HCT116 (cell line): ENCODE measurements around the gene WASHC3. TPM values are rescaled to one million over a fixed set of nuclear protein-coding genes. Genes with fewer than 3 reads are reported as not detected.

Source experiments
- ATAC-seq: fragments of 200-7000 bp; cut with Tn5 transposase; 2 replicates; pipeline ENCODE4 v1.9.1; 2020; ENCODE audit warnings: mild to moderate bottlenecking, moderate library complexity
- BruUV-seq: library from RNA; stranded (reverse); fragments of 400-500 nt; replicated peaks from 2 replicates; lab custom pipeline; 2021; lab: Mats Ljungman, UMichigan
- CTCF ChIA-PET: fragments of 300-600 bp; sonication (Branson Sonifier 250); formaldehyde crosslinking; loops from one replicate; lab custom pipeline; 2021; ENCODE audit warnings: antibody characterized with exemption; lab: Charles Lee
- POLR2A ChIA-PET: fragments of 300-600, 350-600 bp; sonication (Branson Sonifier 250); formaldehyde crosslinking; loops from one replicate; lab custom pipeline; 2021; ENCODE audit warnings: antibody characterized with exemption; lab: Charles Lee
- RAD21 ChIA-PET, 2 experiments: fragments of 300-600 bp; sonication (Branson Sonifier 250); formaldehyde crosslinking; loops; one replicate each; lab custom pipeline; 2023; ENCODE audit warnings: low total read pairs in 2 of 2; ENCODE audit not compliant: uncharacterized antibody in 2 of 2, unreplicated experiment in 2 of 2, low non-redundant PET in 1 of 2; lab: Charles Lee
- DNase-seq: peaks from one replicate; pipeline ENCODE4 v3.0.0-alpha.2; 2010; ENCODE audit warnings: low read depth, low spot score
- H2AFZ ChIP-seq: fragments of 200-600 bp; shearing (Covaris generic), sonication (generic); 2 replicates; pipeline ENCODE4 v1.6.1; 2017; ENCODE audit warnings: low read depth, mixed run types, mixed read lengths, antibody characterized with exemption, low read length; ENCODE audit not compliant: poor library complexity, severe bottlenecking
- H3K27ac ChIP-seq: 2 replicates; pipeline ENCODE4 v1.5.1; 2012; ENCODE audit warnings: low read depth, low read length
- H3K27me3 ChIP-seq: fragments of 200-600 bp; sonication (generic); 2 replicates; pipeline ENCODE4 v1.6.1; 2016; ENCODE audit warnings: mixed run types, low read length, mixed read lengths; ENCODE audit not compliant: insufficient read depth
- H3K36me3 ChIP-seq, 2 experiments: fragments of 200-500 bp in 1 of 2; fragments of 200-600 bp in 1 of 2; sonication (Bioruptor generic) in 1 of 2; sonication (generic) in 1 of 2; 2 replicates each; pipeline versions ENCODE4 v1.5.1 to v1.6.1; 2014 to 2016; ENCODE audit warnings: low read length in 2 of 2, inconsistent platforms in 1 of 2, mixed read lengths in 1 of 2, mixed run types in 1 of 2; ENCODE audit not compliant: insufficient read depth in 2 of 2, control insufficient read depth in 1 of 2
- H3K4me1 ChIP-seq, 2 experiments: fragments of 200-600 bp in 1 of 2; sonication (generic) in 1 of 2; 2 replicates each; pipeline versions ENCODE4 v1.5.1 to v1.6.1; 2012 to 2017; ENCODE audit warnings: low read length in 2 of 2, inconsistent platforms in 1 of 2, mild to moderate bottlenecking in 1 of 2, mixed read lengths in 1 of 2, mixed run types in 1 of 2, moderate library complexity in 1 of 2; ENCODE audit not compliant: insufficient read depth in 2 of 2, control insufficient read depth in 1 of 2
- H3K4me2 ChIP-seq: fragments of 200-600 bp; sonication (generic); 2 replicates; pipeline ENCODE4 v1.6.1; 2017; ENCODE audit warnings: mixed run types, low read length, mixed read lengths
- H3K4me3 ChIP-seq, 2 experiments: fragments of 200-600 bp in 1 of 2; sonication (generic) in 1 of 2; replicated peaks in 1 of 2; 2 replicates each; pipeline ENCODE4 v1.5.1; 2011 to 2016; ENCODE audit warnings: low read length in 2 of 2, control low read depth in 1 of 2, low read depth in 1 of 2, mild to moderate bottlenecking in 1 of 2, mixed read lengths in 1 of 2, mixed run types in 1 of 2
- H3K79me2 ChIP-seq: fragments of 200-600 bp; sonication (generic); 2 replicates; pipeline ENCODE4 v1.6.1; 2017; ENCODE audit warnings: mild to moderate bottlenecking, mixed run types, low read length, moderate library complexity, mixed read lengths; ENCODE audit not compliant: insufficient read depth
- H3K9ac ChIP-seq: fragments of 200-600 bp; sonication (generic); 2 replicates; pipeline ENCODE4 v1.6.1; 2016; ENCODE audit warnings: low read length, mixed read lengths
- H3K9me2 ChIP-seq: fragments of 200-600 bp; sonication (generic), shearing (Covaris generic); 2 replicates; pipeline ENCODE4 v1.6.1; 2017; ENCODE audit warnings: mixed run types, mild to moderate bottlenecking, moderate library complexity; ENCODE audit not compliant: insufficient read depth
- H3K9me3 ChIP-seq, 2 experiments: fragments of 200-500 bp in 1 of 2; fragments of 200-600 bp in 1 of 2; sonication (Bioruptor generic) in 1 of 2; sonication (generic) in 1 of 2; 2 replicates each; pipeline ENCODE4 v1.6.1; 2014 to 2017; ENCODE audit warnings: low read length in 2 of 2, mixed read lengths in 2 of 2, inconsistent platforms in 1 of 2, low read depth in 1 of 2, mild to moderate bottlenecking in 1 of 2, mixed run types in 1 of 2, moderate library complexity in 1 of 2; ENCODE audit not compliant: control insufficient read depth in 1 of 2, insufficient read depth in 1 of 2
- H4K20me1 ChIP-seq: fragments of 200-600 bp; sonication (generic), shearing (Covaris generic); 2 replicates; pipeline ENCODE4 v1.6.1; 2017; ENCODE audit warnings: mixed run types, mild to moderate bottlenecking, moderate library complexity; ENCODE audit not compliant: insufficient read depth
- CBX3 ChIP-seq: IDR thresholded peaks from 2 replicates; pipeline ENCODE4 v1.6.1; 2012; ENCODE audit warnings: low read depth
- CEBPB ChIP-seq: IDR thresholded peaks from 2 replicates; pipeline ENCODE4 v1.6.1; 2012; ENCODE audit warnings: low read depth
- ELF1 ChIP-seq: IDR thresholded peaks from 2 replicates; pipeline ENCODE4 v1.6.1; 2012; ENCODE audit warnings: low read depth, borderline replicate concordance
- EZH2 ChIP-seq: fragments of 200-600 bp; sonication (generic); IDR thresholded peaks from 2 replicates; pipeline ENCODE4 v1.6.1; 2017; ENCODE audit warnings: antibody characterized with exemption, mixed run types
- JUND ChIP-seq: IDR thresholded peaks from 2 replicates; pipeline ENCODE4 v1.6.1; 2012
- SIN3A ChIP-seq: IDR thresholded peaks from 2 replicates; pipeline ENCODE4 v1.6.1; 2012; ENCODE audit warnings: low read depth
- YY1 ChIP-seq: IDR thresholded peaks from 2 replicates; pipeline ENCODE4 v1.6.1; 2011; ENCODE audit warnings: low read length, low read depth, moderate library complexity, mild to moderate bottlenecking; ENCODE audit not compliant: insufficient replicate concordance; ENCODE audit errors: extremely low read depth
- ZFX ChIP-seq: fragments of 450-650 bp; IDR thresholded peaks from 2 replicates; pipeline ENCODE4 v1.6.1; 2017
- ZNF274 ChIP-seq: fragments of 200-500 bp; sonication (Bioruptor generic); IDR thresholded peaks from 2 replicates; pipeline ENCODE4 v1.6.1; 2014; ENCODE audit warnings: mild to moderate bottlenecking, low read depth, low read length, inconsistent platforms
- intact Hi-C: fragments of 100-400 bp; cut with micrococcal nuclease; formaldehyde crosslinking; loops from 2 replicates; pipeline ENCODE4 v1.10.0; 2022
- total RNA-seq: library from RNA; stranded (reverse); gene quantifications from one replicate; pipeline ENCODE4 v1.2.1, GENCODE V29; 2021; ENCODE audit not compliant: unreplicated experiment
- TF ChIP-seq, protein P1 (sequence below), 3 experiments: fragments of 200-600 bp in 1 of 3; sonication (generic) in 1 of 3; IDR thresholded peaks in 2 of 3; conservative IDR thresholded peaks in 1 of 3; 2 replicates each; pipeline ENCODE4 v1.5.1; 2012 to 2017; ENCODE audit warnings: low read depth in 2 of 3, low read length in 2 of 3, antibody characterized with exemption in 1 of 3, borderline replicate concordance in 1 of 3, control low read depth in 1 of 3, mild to moderate bottlenecking in 1 of 3, mixed read lengths in 1 of 3, mixed run types in 1 of 3, moderate library complexity in 1 of 3; ENCODE audit not compliant: insufficient read depth in 1 of 3
- TF ChIP-seq, protein P2 (sequence below): IDR thresholded peaks from 2 replicates; pipeline ENCODE4 v1.6.1; 2012
- TF ChIP-seq, protein P3 (sequence below): IDR thresholded peaks from 2 replicates; pipeline ENCODE4 v1.6.1; 2011; ENCODE audit warnings: mild to moderate bottlenecking, low read length, moderate library complexity; ENCODE audit not compliant: insufficient replicate concordance; ENCODE audit errors: extremely low read depth
- TF ChIP-seq, protein P4 (sequence below): IDR thresholded peaks from 2 replicates; pipeline ENCODE4 v1.6.1; 2012; ENCODE audit warnings: low read depth

WASHC3 gene
- total RNA-seq, 1 experiment from 2014 or later, result 15.6 TPM

DNA sequence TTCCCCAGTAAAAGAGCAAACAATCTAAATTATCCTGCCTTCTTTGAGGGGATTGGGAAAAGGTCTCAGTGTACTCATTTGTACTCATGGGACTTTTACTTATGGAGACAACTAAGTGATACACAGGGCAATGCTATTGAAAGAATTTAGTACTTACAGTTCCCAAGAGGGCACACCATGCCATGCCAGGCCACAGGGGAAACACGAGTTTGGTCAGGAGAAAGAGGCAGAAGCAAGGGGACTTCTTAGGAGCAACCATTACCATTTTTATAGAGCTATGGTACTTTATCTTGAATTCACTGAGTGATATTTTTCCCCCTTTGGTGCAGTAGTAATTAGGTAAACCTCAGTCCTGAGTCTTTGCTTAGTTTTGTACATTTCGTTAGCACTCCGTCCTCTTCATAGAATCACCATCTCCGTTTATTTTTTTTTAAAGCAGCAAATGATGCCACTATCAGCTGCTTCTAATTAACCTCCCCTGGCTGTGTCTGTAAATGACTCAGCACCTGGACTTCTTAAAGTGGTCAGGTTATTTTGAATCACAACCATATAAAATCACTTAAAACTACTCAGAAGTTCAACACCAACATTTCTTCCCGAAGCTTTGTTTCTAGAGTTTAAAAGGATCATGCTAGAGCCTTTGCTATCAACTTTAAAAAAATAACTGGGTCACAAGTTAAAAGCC lies 5.9 kb upstream of the WASHC3 start (continued):
- TF ChIP-seq, protein P1, sequence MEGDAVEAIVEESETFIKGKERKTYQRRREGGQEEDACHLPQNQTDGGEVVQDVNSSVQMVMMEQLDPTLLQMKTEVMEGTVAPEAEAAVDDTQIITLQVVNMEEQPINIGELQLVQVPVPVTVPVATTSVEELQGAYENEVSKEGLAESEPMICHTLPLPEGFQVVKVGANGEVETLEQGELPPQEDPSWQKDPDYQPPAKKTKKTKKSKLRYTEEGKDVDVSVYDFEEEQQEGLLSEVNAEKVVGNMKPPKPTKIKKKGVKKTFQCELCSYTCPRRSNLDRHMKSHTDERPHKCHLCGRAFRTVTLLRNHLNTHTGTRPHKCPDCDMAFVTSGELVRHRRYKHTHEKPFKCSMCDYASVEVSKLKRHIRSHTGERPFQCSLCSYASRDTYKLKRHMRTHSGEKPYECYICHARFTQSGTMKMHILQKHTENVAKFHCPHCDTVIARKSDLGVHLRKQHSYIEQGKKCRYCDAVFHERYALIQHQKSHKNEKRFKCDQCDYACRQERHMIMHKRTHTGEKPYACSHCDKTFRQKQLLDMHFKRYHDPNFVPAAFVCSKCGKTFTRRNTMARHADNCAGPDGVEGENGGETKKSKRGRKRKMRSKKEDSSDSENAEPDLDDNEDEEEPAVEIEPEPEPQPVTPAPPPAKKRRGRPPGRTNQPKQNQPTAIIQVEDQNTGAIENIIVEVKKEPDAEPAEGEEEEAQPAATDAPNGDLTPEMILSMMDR (IDR thresholded peaks at IDR 0.05 in 2 of 3, conservative IDR thresholded peaks at IDR 0.05 in 1 of 3; ENCODE audit: borderline replicate concordance in 1 of 3, insufficient read depth in 1 of 3, low read depth in 2 of 3, low read length in 2 of 3), result no peak
- TF ChIP-seq, protein P2, sequence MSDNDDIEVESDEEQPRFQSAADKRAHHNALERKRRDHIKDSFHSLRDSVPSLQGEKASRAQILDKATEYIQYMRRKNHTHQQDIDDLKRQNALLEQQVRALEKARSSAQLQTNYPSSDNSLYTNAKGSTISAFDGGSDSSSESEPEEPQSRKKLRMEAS, result no peak
- TF ChIP-seq YY1 (no peak), ZFX (no peak), ELF1 (no peak)

DNA sequence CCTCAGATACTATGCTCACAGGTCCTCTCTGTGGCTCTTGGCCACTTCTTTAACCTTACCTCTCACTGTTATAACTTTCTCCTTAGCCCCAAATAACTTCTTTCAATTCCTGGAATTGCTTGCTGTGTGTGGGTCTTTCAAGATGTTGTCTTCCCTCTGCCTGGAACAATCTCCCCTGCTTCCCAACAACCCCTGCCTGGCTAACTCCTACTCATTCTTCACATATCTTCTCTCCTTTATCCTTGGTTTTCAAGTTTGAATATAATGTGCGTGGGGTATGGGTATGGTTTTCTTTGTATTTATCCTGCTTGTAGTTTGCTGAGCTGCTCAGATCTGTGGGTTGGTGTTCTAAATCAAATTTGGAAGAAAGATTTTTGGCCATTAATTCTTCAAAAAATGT lies 2.7 kb upstream of the WASHC3 start:
- ATAC-seq, result no peak
- no peak for DNase-seq
- RAD21 ChIA-PET, result no interaction called here
- H3K9ac ChIP-seq, result no peak overlapping the region
- no peak overlapping the region for H3K4me2 ChIP-seq
- BruUV-seq, result no TSS peak
- intact Hi-C loops, result loop anchor here (5.0 kb wide), 1 partner anchor 657 kb away; the partner anchor contains the start of gene ARL1
- H3K36me3 ChIP-seq, result no peaks in the 10 kb centered on the region
- CTCF ChIA-PET, result no interaction called here
- no peak overlapping the region for H3K4me3 ChIP-seq
- H3K79me2 ChIP-seq, result no peaks in the 10 kb centered on the region
- H2AFZ ChIP-seq, result no peak overlapping the region
- POLR2A ChIA-PET, result no interaction called here
- H3K27me3 ChIP-seq, result no peaks in the 10 kb centered on the region
- H3K27ac ChIP-seq, result no peak overlapping the region
- H4K20me1 ChIP-seq, result no peaks in the 10 kb centered on the region
- H3K4me1 ChIP-seq, result peaks cover 0 to 12% of the 10 kb centered on the region in 2 experiments; a peak in 3 of 4 replicates
- H3K9me2 ChIP-seq, result no peaks in the 10 kb centered on the region
- H3K9me3 ChIP-seq, result no peaks in the 10 kb centered on the region
- TF ChIP-seq, protein P3, sequence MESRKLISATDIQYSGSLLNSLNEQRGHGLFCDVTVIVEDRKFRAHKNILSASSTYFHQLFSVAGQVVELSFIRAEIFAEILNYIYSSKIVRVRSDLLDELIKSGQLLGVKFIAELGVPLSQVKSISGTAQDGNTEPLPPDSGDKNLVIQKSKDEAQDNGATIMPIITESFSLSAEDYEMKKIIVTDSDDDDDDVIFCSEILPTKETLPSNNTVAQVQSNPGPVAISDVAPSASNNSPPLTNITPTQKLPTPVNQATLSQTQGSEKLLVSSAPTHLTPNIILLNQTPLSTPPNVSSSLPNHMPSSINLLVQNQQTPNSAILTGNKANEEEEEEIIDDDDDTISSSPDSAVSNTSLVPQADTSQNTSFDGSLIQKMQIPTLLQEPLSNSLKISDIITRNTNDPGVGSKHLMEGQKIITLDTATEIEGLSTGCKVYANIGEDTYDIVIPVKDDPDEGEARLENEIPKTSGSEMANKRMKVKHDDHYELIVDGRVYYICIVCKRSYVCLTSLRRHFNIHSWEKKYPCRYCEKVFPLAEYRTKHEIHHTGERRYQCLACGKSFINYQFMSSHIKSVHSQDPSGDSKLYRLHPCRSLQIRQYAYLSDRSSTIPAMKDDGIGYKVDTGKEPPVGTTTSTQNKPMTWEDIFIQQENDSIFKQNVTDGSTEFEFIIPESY, result no peak
- no peak for TF ChIP-seq YY1
- TF ChIP-seq CBX3, result no peak
- no peak for TF ChIP-seq ELF1
- no peak for TF ChIP-seq SIN3A
- no peak for TF ChIP-seq JUND
- TF ChIP-seq ZNF274, result no peak
- TF ChIP-seq, protein P1 (IDR thresholded peaks at IDR 0.05 in 2 of 3, conservative IDR thresholded peaks at IDR 0.05 in 1 of 3; ENCODE audit: borderline replicate concordance in 1 of 3, insufficient read depth in 1 of 3, low read depth in 2 of 3, low read length in 2 of 3), result no peak
- TF ChIP-seq, protein P4, sequence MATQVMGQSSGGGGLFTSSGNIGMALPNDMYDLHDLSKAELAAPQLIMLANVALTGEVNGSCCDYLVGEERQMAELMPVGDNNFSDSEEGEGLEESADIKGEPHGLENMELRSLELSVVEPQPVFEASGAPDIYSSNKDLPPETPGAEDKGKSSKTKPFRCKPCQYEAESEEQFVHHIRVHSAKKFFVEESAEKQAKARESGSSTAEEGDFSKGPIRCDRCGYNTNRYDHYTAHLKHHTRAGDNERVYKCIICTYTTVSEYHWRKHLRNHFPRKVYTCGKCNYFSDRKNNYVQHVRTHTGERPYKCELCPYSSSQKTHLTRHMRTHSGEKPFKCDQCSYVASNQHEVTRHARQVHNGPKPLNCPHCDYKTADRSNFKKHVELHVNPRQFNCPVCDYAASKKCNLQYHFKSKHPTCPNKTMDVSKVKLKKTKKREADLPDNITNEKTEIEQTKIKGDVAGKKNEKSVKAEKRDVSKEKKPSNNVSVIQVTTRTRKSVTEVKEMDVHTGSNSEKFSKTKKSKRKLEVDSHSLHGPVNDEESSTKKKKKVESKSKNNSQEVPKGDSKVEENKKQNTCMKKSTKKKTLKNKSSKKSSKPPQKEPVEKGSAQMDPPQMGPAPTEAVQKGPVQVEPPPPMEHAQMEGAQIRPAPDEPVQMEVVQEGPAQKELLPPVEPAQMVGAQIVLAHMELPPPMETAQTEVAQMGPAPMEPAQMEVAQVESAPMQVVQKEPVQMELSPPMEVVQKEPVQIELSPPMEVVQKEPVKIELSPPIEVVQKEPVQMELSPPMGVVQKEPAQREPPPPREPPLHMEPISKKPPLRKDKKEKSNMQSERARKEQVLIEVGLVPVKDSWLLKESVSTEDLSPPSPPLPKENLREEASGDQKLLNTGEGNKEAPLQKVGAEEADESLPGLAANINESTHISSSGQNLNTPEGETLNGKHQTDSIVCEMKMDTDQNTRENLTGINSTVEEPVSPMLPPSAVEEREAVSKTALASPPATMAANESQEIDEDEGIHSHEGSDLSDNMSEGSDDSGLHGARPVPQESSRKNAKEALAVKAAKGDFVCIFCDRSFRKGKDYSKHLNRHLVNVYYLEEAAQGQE, result no peak
- no peak for TF ChIP-seq CEBPB
- TF ChIP-seq EZH2, result no peak
